Esophagus muscularis mucosa (tissue), 4 donors: ENCODE results near the gene COMMD1. TPM values are rescaled to one million over a fixed set of nuclear protein-coding genes. Genes with fewer than 3 reads are reported as not detected.
"Not testable (repeated sequence)": the region's sequence is repeated elsewhere in the genome, so short reads cannot be mapped to it uniquely, and the experiment has no call there.

ENCODE experiments used
- DNase-seq: peaks from one replicate; pipeline ENCODE4 v3.0.0-alpha.2; 2017; ENCODE audit errors: extremely low spot score
- H3K27ac ChIP-seq, 4 donors: fragments of 200-600 bp; sonication (generic); replicated peaks in 1 of 4; 1 replicate in 3 of 4; 2 replicates in 1 of 4; pipeline ENCODE4 v1.5.1; 2016 to 2019; ENCODE audit warnings: mild to moderate bottlenecking in 1 of 4
- H3K27me3 ChIP-seq, 4 donors: fragments of 200-600 bp; sonication (generic); one replicate each; pipeline versions ENCODE4 v1.5.1 to v1.6.0; 2016 to 2019
- H3K36me3 ChIP-seq, 4 donors: fragments of 200-600 bp; sonication (generic); one replicate each; pipeline ENCODE4 v1.5.1; 2016 to 2019
- H3K4me1 ChIP-seq, 4 donors: fragments of 200-600 bp; sonication (generic); one replicate each; pipeline ENCODE4 v1.5.1; 2016 to 2019
- H3K4me3 ChIP-seq, 4 donors: fragments of 200-600 bp; sonication (generic); 1 replicate in 2 of 4; 2 replicates in 2 of 4; pipeline ENCODE4 v1.5.1; 2016 to 2019; ENCODE audit warnings: mild to moderate bottlenecking in 4 of 4, moderate library complexity in 1 of 4
- H3K9me3 ChIP-seq, 4 donors: fragments of 200-600 bp; sonication (generic); 1 replicate in 3 of 4; 2 replicates in 1 of 4; pipeline ENCODE4 v1.5.1; 2016 to 2019
- CTCF ChIP-seq, 3 experiments: fragments of 200-600 bp in 2 of 3; fragments of 450-650 bp in 1 of 3; sonication (generic) in 2 of 3; IDR thresholded peaks; one replicate each; pipeline ENCODE4 v1.5.1; 2017 to 2019; ENCODE audit warnings: antibody characterized with exemption in 3 of 3, mild to moderate bottlenecking in 2 of 3, moderate library complexity in 1 of 3
- EP300 ChIP-seq: sonication (generic); formaldehyde crosslinking; IDR thresholded peaks from one replicate; pipeline ENCODE4 v1.6.1; 2017; ENCODE audit warnings: antibody characterized with exemption
- POLR2A ChIP-seq: fragments of 450-650 bp; IDR thresholded peaks from one replicate; pipeline ENCODE4 v1.6.1; 2017; ENCODE audit warnings: antibody characterized with exemption, moderate library complexity, mild to moderate bottlenecking, low read depth
- POLR2AphosphoS5 ChIP-seq, 2 donors: sonication (generic); formaldehyde crosslinking; IDR thresholded peaks; one replicate each; pipeline ENCODE4 v1.6.1; 2017; ENCODE audit warnings: antibody characterized with exemption in 2 of 2
- WGBS: methylation state at CpG from one replicate; pipeline ENCODE4 v1.1.5; 2018; 5-methylcytosine and 5-hydroxymethylcytosine counted together
- intact Hi-C: fragments of 100-400 bp; cut with DNase I; formaldehyde crosslinking; loops from one replicate; pipeline ENCODE4 v1.15.1; 2023
- total RNA-seq, 4 donors: library from RNA; depleted of rRNA; stranded (reverse); fragments of >200 nt; gene quantifications; one replicate each; pipeline versions ENCODE4 v1.1.0 to v1.2.1, GENCODE V29; 2016

Gene COMMD1
- total RNA-seq, result 10 to 100 TPM; 25.1 to 42.4 (median 37.2) TPM

- H3K4me1 ChIP-seq, result peaks cover 12 to 30% (median 23%) of the 10 kb centered on the region in 4 donors
- TF ChIP-seq POLR2AphosphoS5 (IDR thresholded peaks at IDR 0.05) (peak; percentile 72 to 86), CTCF (IDR thresholded peaks at IDR 0.05) (no peak)
- no peaks in the 10 kb centered on the region for H3K36me3 ChIP-seq
- intact Hi-C loops, result no loop called here
- H3K9me3 ChIP-seq, result no peaks in the 10 kb centered on the region
- 2% methylated on average over 32 of the region's 33 CpGs for WGBS
- peak within 1 kb of the TSS; percentile 77 to 85 (median 80) for H3K4me3 ChIP-seq
- DNase-seq, result peak; percentile 96
- no peaks in the 10 kb centered on the region for H3K27me3 ChIP-seq
- peak within 1 kb of the TSS; percentile 52 to 80 (median 72) for H3K27ac ChIP-seq
These were observed at the start of gene COMMD1 for GRCh38 chr2:61905372-61906185. Gene COMMD1, plus strand, starts transcription at chr2:61905674. Its CDS starts 5 bp downstream, at chr2:61905679.

GRCh38 chr2:61857224-61857623, 48.2 kb upstream of the COMMD1 start:
- 82% methylated on average over 3 of the region's 3 CpGs for WGBS
- TF ChIP-seq POLR2AphosphoS5 (IDR thresholded peaks at IDR 0.05) (no peak), CTCF (IDR thresholded peaks at IDR 0.05) (no peak), EP300 (no peak), POLR2A (no peak)
- Histone ChIP-seq H3K27ac (no peak overlapping the region), H3K4me3 (no peak overlapping the region), H3K36me3 (no peaks in the 10 kb centered on the region), H3K4me1 (peaks cover 0 to 16% (median 15%) of the 10 kb centered on the region in 4 donors), H3K27me3 (no peaks in the 10 kb centered on the region), H3K9me3 (peaks cover 0 to 4% (median 0%) of the 10 kb centered on the region in 4 donors)
- intact Hi-C loops, result loop anchor here (10.0 kb wide), 3 partner anchors 92 to 392 kb away; no protein-coding TSS in a partner anchor
- DNase-seq, result no peak

DNA sequence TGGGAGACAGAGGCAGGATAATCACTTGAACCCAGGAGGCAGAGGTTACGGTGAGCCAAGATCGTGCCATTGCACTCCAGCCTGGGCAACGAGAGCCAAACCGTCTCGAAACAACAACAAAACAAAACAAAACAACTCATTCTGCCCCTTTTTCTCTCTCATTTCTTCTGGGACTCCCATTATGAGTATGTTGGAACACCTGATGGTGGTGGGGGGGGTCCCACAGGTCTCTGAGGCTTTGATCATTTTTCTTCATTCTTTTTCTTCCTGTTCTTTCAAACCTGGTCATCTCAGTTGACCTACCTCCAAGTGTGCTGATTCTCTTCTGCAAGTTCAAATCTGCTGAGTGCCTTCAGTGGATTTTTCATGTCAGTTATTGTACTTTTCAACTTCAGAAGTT, 43.4 kb upstream of the COMMD1 start:
- peaks cover 8 to 34% (median 27%) of the 10 kb centered on the region in 4 donors for H3K36me3 ChIP-seq
- H3K4me3 ChIP-seq, result no peak overlapping the region
- intact Hi-C loops, result no loop called here
- no peaks in the 10 kb centered on the region for H3K4me1 ChIP-seq
- 97% methylated on average over 5 of the region's 5 CpGs for WGBS
- peaks cover 0 to 6% (median 0%) of the 10 kb centered on the region in 4 donors for H3K9me3 ChIP-seq
- no peak overlapping the region for H3K27ac ChIP-seq
- H3K27me3 ChIP-seq, result no peaks in the 10 kb centered on the region
- no peak for DNase-seq
- no peak for TF ChIP-seq CTCF (IDR thresholded peaks at IDR 0.05)
- no peak for TF ChIP-seq POLR2AphosphoS5 (IDR thresholded peaks at IDR 0.05)
- no peak for TF ChIP-seq EP300
- no peak for TF ChIP-seq POLR2A

- DNase-seq, H3K27ac ChIP-seq, intact Hi-C loops, H3K9me3 ChIP-seq, H3K4me1 ChIP-seq, H3K27me3 ChIP-seq, H3K4me3 ChIP-seq: not testable (repeated sequence)
- peaks cover 44 to 79% (median 71%) of the 10 kb centered on the region in 4 donors for H3K36me3 ChIP-seq
- 96% methylated on average over 14 of the region's 14 CpGs for WGBS
These were observed 38.9 kb upstream of the COMMD1 start for GRCh38 chr2:61866482-61867089.

DNA sequence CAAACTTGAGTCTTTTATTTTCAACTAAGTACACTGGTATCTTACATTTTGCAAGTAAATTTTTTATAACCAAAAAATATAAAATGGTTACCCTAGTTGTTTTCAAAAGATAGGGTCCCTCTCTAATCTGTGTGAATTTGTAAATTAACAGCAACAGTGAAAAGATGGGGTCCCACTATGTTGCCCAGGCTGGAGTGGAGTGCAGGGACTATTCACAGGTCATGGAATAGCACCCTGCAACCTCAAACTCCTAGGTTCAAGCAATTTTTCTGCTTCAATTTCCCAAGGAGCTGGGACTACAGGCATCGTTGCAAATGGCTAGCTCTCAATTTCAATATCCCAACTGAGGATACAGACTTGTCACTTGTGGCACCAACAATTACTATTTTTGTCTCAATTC, 29.1 kb upstream of the COMMD1 start:
- H3K4me1 ChIP-seq, result no peaks in the 10 kb centered on the region

More for the DNA sequence above, 29.1 kb upstream of the COMMD1 start:
- intact Hi-C loops, result no loop called here
- no peak overlapping the region for H3K4me3 ChIP-seq
- no peak overlapping the region for H3K27ac ChIP-seq
- no peak for DNase-seq
- H3K36me3 ChIP-seq, result peaks cover 89 to 100% (median 96%) of the 10 kb centered on the region in 4 donors
- no peak for TF ChIP-seq CTCF (IDR thresholded peaks at IDR 0.05)
- no peak for TF ChIP-seq POLR2A
- TF ChIP-seq POLR2AphosphoS5 (IDR thresholded peaks at IDR 0.05), result no peak
- TF ChIP-seq EP300, result no peak
- H3K9me3 ChIP-seq, result no peaks in the 10 kb centered on the region
- no peaks in the 10 kb centered on the region for H3K27me3 ChIP-seq
- 85% methylated on average over 1 of the region's 1 CpG for WGBS
